Keratinocyte (primary cell): ENCODE results near the gene SCYGR8.

Experiments
- CTCF ChIP-seq, 3 experiments: IDR thresholded peaks in 1 of 3; conservative IDR thresholded peaks in 1 of 3; optimal IDR thresholded peaks in 1 of 3; 2 replicates in 2 of 3; 3 replicates in 1 of 3; pipeline versions ENCODE3 to v1.5.1; 2011; ENCODE audit warnings: low read length in 3 of 3, mild to moderate bottlenecking in 3 of 3, moderate library complexity in 2 of 3, control low read depth in 1 of 3, inconsistent platforms in 1 of 3; ENCODE audit not compliant: insufficient read depth in 2 of 3; ENCODE audit errors: extremely low read depth in 1 of 3
- EZH2 ChIP-seq: IDR thresholded peaks from one replicate; pipeline ENCODE4 v1.6.1; 2012; ENCODE audit warnings: inconsistent platforms, mild to moderate bottlenecking, low read length, moderate library complexity

- TF ChIP-seq CTCF (optimal IDR thresholded peaks at IDR 0.05 in 1 of 3, IDR thresholded peaks at IDR 0.05 in 1 of 3, conservative IDR thresholded peaks at IDR 0.05 in 1 of 3; ENCODE audit: extremely low read depth in 1 of 3, insufficient read depth in 2 of 3, low read length in 3 of 3) (no peak), EZH2 (no peak)
Observed at GRCh38 chr2:227696990-227697679, 48.6 kb upstream of the SCYGR8 start.
